ENCODE measurements around the gene SPTBN1.

DNA sequence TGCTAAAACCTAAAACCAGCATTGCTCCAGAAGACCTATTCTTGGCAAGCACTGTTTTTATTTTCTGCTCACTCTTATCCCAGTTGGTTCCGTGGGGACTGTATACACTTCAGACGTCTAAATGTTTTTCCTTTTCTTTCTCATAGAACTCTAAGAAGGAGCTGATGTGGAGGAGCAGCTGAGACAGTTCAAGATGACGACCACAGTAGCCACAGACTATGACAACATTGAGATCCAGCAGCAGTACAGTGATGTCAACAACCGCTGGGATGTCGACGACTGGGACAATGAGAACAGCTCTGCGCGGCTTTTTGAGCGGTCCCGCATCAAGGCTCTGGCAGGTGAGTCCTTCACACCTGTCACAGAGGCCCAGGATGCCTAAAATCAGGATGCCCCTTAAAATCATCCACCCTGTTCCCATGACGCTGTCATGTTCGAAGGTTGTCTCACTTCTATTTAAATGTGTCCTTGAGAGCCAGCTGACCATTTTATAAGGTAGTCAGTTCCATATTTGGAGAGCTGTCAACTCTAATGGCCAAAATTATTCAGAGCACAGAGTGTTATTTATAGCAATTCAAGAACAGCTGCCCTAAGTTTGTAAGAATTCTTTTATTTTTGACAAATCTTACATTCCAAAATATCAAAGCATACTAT lies 70.2 kb downstream of the SPTBN1 start:
- TF ChIP-seq, protein P1, sequence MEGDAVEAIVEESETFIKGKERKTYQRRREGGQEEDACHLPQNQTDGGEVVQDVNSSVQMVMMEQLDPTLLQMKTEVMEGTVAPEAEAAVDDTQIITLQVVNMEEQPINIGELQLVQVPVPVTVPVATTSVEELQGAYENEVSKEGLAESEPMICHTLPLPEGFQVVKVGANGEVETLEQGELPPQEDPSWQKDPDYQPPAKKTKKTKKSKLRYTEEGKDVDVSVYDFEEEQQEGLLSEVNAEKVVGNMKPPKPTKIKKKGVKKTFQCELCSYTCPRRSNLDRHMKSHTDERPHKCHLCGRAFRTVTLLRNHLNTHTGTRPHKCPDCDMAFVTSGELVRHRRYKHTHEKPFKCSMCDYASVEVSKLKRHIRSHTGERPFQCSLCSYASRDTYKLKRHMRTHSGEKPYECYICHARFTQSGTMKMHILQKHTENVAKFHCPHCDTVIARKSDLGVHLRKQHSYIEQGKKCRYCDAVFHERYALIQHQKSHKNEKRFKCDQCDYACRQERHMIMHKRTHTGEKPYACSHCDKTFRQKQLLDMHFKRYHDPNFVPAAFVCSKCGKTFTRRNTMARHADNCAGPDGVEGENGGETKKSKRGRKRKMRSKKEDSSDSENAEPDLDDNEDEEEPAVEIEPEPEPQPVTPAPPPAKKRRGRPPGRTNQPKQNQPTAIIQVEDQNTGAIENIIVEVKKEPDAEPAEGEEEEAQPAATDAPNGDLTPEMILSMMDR (IDR thresholded peaks at IDR 0.05), result no peak
- no peak for TF ChIP-seq POLR2A (IDR thresholded peaks at IDR 0.05)
